Neutrophil (primary cell): Measurements from ENCODE around the gene DENND1B.

Experiments
- H3K27ac ChIP-seq: fragments of 200-600 bp; sonication (generic); 2 replicates; pipeline ENCODE4 v1.5.1; 2016; ENCODE audit warnings: mild to moderate bottlenecking, moderate library complexity
- H3K27me3 ChIP-seq: fragments of 200-600 bp; sonication (generic); 2 replicates; pipeline ENCODE4 v1.6.0; 2016; ENCODE audit warnings: mild to moderate bottlenecking
- H3K36me3 ChIP-seq: fragments of 200-600 bp; sonication (generic); 2 replicates; pipeline ENCODE4 v1.5.1; 2017
- H3K4me1 ChIP-seq, 2 experiments: fragments of 200-600 bp in 1 of 2; sonication (generic) in 1 of 2; 1 replicate in 1 of 2; 2 replicates in 1 of 2; pipeline versions ENCODE4 v1.5.1 to v1.6.1; 2013 to 2016; ENCODE audit warnings: low read depth in 1 of 2, low read length in 1 of 2, mild to moderate bottlenecking in 1 of 2, moderate library complexity in 1 of 2; ENCODE audit not compliant: control insufficient read depth in 1 of 2, insufficient read depth in 1 of 2
- H3K4me3 ChIP-seq, 2 experiments: fragments of 200-600 bp in 1 of 2; sonication (generic) in 1 of 2; 1 replicate in 1 of 2; 2 replicates in 1 of 2; pipeline ENCODE4 v1.5.1; 2013 to 2016; ENCODE audit warnings: low read depth in 1 of 2, low read length in 1 of 2, mild to moderate bottlenecking in 1 of 2, moderate library complexity in 1 of 2
- H3K9me3 ChIP-seq: fragments of 200-600 bp; sonication (generic); 2 replicates; pipeline ENCODE4 v1.5.1; 2016
- TF ChIP-seq, protein P1 (sequence below): fragments of 200-600 bp; sonication (generic); IDR thresholded peaks from 2 replicates; pipeline ENCODE4 v1.5.1; 2016; ENCODE audit warnings: antibody characterized with exemption

DENND1B gene

GRCh38 chr1:197773856-197774255 is 1.4 kb downstream of the DENND1B start:
- Histone ChIP-seq H3K27ac (no peak overlapping the region), H3K4me3 (peak overlapping the region; percentile 66 to 79), H3K27me3 (no peaks in the 10 kb centered on the region), H3K36me3 (no peaks in the 10 kb centered on the region), H3K4me1 (peaks cover 27 to 35% of the 10 kb centered on the region in 2 experiments), H3K9me3 (no peaks in the 10 kb centered on the region)
- TF ChIP-seq, protein P1, sequence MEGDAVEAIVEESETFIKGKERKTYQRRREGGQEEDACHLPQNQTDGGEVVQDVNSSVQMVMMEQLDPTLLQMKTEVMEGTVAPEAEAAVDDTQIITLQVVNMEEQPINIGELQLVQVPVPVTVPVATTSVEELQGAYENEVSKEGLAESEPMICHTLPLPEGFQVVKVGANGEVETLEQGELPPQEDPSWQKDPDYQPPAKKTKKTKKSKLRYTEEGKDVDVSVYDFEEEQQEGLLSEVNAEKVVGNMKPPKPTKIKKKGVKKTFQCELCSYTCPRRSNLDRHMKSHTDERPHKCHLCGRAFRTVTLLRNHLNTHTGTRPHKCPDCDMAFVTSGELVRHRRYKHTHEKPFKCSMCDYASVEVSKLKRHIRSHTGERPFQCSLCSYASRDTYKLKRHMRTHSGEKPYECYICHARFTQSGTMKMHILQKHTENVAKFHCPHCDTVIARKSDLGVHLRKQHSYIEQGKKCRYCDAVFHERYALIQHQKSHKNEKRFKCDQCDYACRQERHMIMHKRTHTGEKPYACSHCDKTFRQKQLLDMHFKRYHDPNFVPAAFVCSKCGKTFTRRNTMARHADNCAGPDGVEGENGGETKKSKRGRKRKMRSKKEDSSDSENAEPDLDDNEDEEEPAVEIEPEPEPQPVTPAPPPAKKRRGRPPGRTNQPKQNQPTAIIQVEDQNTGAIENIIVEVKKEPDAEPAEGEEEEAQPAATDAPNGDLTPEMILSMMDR = no peak

GRCh38 chr1:197771904-197772556 is 3.2 kb downstream of the DENND1B start:
- no peaks in the 10 kb centered on the region for H3K27me3 ChIP-seq
- no peak overlapping the region for H3K27ac ChIP-seq
- H3K36me3 ChIP-seq = no peaks in the 10 kb centered on the region
- H3K9me3 ChIP-seq = no peaks in the 10 kb centered on the region
- TF ChIP-seq, protein P1 = no peak
- H3K4me3 ChIP-seq = no peak overlapping the region
- peaks cover 33 to 40% of the 10 kb centered on the region in 2 experiments for H3K4me1 ChIP-seq

- H3K9me3 ChIP-seq = no peaks in the 10 kb centered on the region
These were observed 3.9 kb downstream of the DENND1B start for GRCh38 chr1:197771386-197771785.

DNA sequence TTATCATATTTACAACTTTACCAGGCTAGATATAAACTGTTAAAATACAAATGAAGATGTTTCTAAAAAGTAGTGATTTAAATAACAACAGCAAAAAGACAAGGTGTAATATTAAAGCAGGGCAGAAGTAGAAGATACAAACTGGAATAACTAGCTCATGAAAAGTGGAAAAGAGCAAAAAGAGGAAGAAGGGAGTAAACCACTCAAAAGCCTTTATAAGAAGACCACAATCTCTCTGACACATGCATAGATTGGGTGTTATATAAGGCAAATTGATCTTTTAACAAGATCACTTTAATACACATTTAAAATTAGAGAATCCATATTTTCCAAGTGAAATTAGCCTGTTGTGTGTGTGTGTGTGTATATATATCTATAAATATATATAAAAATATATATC is 5.0 kb downstream of the DENND1B start:
- H3K4me3 ChIP-seq = no peak overlapping the region
- TF ChIP-seq, protein P1 = no peak
- H3K9me3 ChIP-seq = no peaks in the 10 kb centered on the region
- no peak overlapping the region for H3K27ac ChIP-seq
- no peaks in the 10 kb centered on the region for H3K27me3 ChIP-seq
- H3K4me1 ChIP-seq = peaks cover 27 to 32% of the 10 kb centered on the region in 2 experiments
- no peaks in the 10 kb centered on the region for H3K36me3 ChIP-seq

More at GRCh38 chr1:197771386-197771785, 3.9 kb downstream of the DENND1B start:
- H3K36me3 ChIP-seq = no peaks in the 10 kb centered on the region
- H3K4me1 ChIP-seq = peaks cover 33 to 40% of the 10 kb centered on the region in 2 experiments
- no peak overlapping the region for H3K4me3 ChIP-seq
- no peak overlapping the region for H3K27ac ChIP-seq
- TF ChIP-seq, protein P1 = no peak
- no peaks in the 10 kb centered on the region for H3K27me3 ChIP-seq

DNA sequence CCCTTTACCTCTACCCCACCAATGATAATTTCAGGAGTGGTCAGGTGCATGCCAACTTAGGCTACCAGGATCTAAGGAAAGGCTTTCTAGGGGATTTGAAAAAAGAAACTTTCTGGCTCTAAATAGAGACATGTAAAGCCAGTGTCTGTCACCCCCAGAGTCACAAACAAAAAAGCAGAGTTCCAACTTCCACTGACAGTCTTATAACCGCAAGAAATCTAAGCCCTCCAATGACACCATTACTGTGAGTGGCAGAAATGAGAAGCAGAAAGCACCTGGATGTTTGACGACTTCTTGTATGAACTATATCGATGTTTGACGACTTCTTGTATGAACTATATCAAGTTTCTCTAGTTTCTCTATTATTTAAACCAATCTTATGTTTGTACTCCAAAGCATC is 6.0 kb downstream of the DENND1B start:
- no peaks in the 10 kb centered on the region for H3K27me3 ChIP-seq
- no peaks in the 10 kb centered on the region for H3K9me3 ChIP-seq
- no peaks in the 10 kb centered on the region for H3K36me3 ChIP-seq
- TF ChIP-seq, protein P1 = no peak
- no peak overlapping the region for H3K4me3 ChIP-seq
- no peak overlapping the region for H3K27ac ChIP-seq
- H3K4me1 ChIP-seq = peaks cover 24 to 29% of the 10 kb centered on the region in 2 experiments
